C4-2B (cell line): ENCODE results near the gene POTEI.
"Not testable (repeated sequence)": the region's sequence is repeated elsewhere in the genome, so short reads cannot be mapped to it uniquely, and the experiment has no call there.

Source experiments
- CTCF ChIP-seq: fragments of 450-650 bp; conservative IDR thresholded peaks from 2 replicates; pipeline ENCODE4 v1.5.1; 2017; ENCODE audit warnings: mild to moderate bottlenecking
- ZFX ChIP-seq: fragments of 450-650 bp; IDR thresholded peaks from 2 replicates; pipeline ENCODE4 v1.6.1; 2017

- not testable (repeated sequence) for TF ChIP-seq CTCF, ZFX
These were observed 90.3 kb downstream of the POTEI start for GRCh38 chr2:130418845-130419244.
